IMR-90 (cell line): ENCODE measurements around the gene SLC29A3. TPM values are rescaled to one million over a fixed set of nuclear protein-coding genes. Genes with fewer than 3 reads are reported as not detected.

Experiments
- ATAC-seq: fragments of 200-7000 bp; cut with Tn5 transposase; 2 replicates; pipeline ENCODE4 v1.9.1; 2020; ENCODE audit warnings: low read depth, mild to moderate bottlenecking, moderate library complexity
- BruUV-seq: library from RNA; stranded (reverse); fragments of 400-500 nt; replicated peaks from 2 replicates; lab custom pipeline; 2021; lab: Mats Ljungman, UMichigan
- CTCF ChIA-PET: fragments of 300-600 bp; formaldehyde crosslinking; extraction: SDS; loops from one replicate; lab custom pipeline; 2021; ENCODE audit warnings: antibody characterized with exemption; lab: Yijun Ruan, JAX
- POLR2A ChIA-PET: fragments of 300-600 bp; sonication (Branson Sonifier 250); formaldehyde crosslinking; loops from one replicate; lab custom pipeline; 2022; ENCODE audit warnings: antibody characterized with exemption; ENCODE audit not compliant: unreplicated experiment; lab: Charles Lee
- DNase-seq: peaks from one replicate; pipeline ENCODE4 v3.0.0; 2013
- H2AFZ ChIP-seq: replicated peaks from 2 replicates; pipeline ENCODE3; 2013; ENCODE audit warnings: low read length, mild to moderate bottlenecking; ENCODE audit not compliant: poor library complexity
- H2AK5ac ChIP-seq: 2 replicates; pipeline ENCODE4 v1.6.1; 2013; ENCODE audit warnings: low read depth, low read length, inconsistent platforms
- H2AK9ac ChIP-seq: replicated peaks from 2 replicates; pipeline ENCODE3; 2013; ENCODE audit warnings: mild to moderate bottlenecking, low read depth, low read length, moderate library complexity; ENCODE audit not compliant: poor library complexity
- H2BK120ac ChIP-seq: 2 replicates; pipeline ENCODE4 v1.6.1; 2013; ENCODE audit warnings: low read depth, low read length, inconsistent platforms
- H2BK15ac ChIP-seq: 3 replicates; pipeline ENCODE4 v1.6.1; 2013; ENCODE audit warnings: low read depth, low read length, inconsistent platforms
- H2BK20ac ChIP-seq: 2 replicates; pipeline ENCODE4 v1.6.1; 2013; ENCODE audit warnings: low read depth, mild to moderate bottlenecking, inconsistent platforms, low read length, moderate library complexity
- H2BK5ac ChIP-seq: 2 replicates; pipeline ENCODE4 v1.6.1; 2013; ENCODE audit warnings: mild to moderate bottlenecking, low read depth, low read length, inconsistent platforms; ENCODE audit not compliant: poor library complexity, severe bottlenecking
- H3K14ac ChIP-seq: replicated peaks from 2 replicates; pipeline ENCODE4 v1.6.1; 2013; ENCODE audit warnings: low read depth, low read length, inconsistent platforms
- H3K18ac ChIP-seq: 2 replicates; pipeline ENCODE4 v1.6.1; 2013; ENCODE audit warnings: low read depth, low read length, control low read depth
- H3K23ac ChIP-seq: 2 replicates; pipeline ENCODE4 v1.6.1; 2013; ENCODE audit warnings: low read depth, low read length, inconsistent platforms
- H3K27ac ChIP-seq: 2 replicates; pipeline ENCODE4 v1.5.1; 2013; ENCODE audit warnings: mild to moderate bottlenecking, control low read depth, low read length; ENCODE audit not compliant: insufficient read depth
- H3K27me3 ChIP-seq: 2 replicates; pipeline ENCODE4 v1.6.1; 2013; ENCODE audit warnings: low read length; ENCODE audit not compliant: control insufficient read depth, insufficient read depth
- H3K36me3 ChIP-seq: 2 replicates; pipeline ENCODE4 v1.6.1; 2013; ENCODE audit warnings: low read length, mixed read lengths; ENCODE audit not compliant: control insufficient read depth, insufficient read depth
- H3K4ac ChIP-seq: 2 replicates; pipeline ENCODE4 v1.6.1; 2013; ENCODE audit warnings: low read depth, low read length, inconsistent platforms
- H3K4me1 ChIP-seq: 2 replicates; pipeline ENCODE4 v1.6.1; 2013; ENCODE audit warnings: low read length, mixed read lengths; ENCODE audit not compliant: control insufficient read depth, insufficient read depth
- H3K4me2 ChIP-seq: 2 replicates; pipeline ENCODE4 v1.6.1; 2013; ENCODE audit warnings: low read depth, mild to moderate bottlenecking, control low read depth, low read length, moderate library complexity
- H3K4me3 ChIP-seq: 2 replicates; pipeline ENCODE4 v1.5.1; 2013; ENCODE audit warnings: low read depth, mild to moderate bottlenecking, control low read depth, low read length, moderate library complexity; ENCODE audit not compliant: insufficient read depth
- H3K56ac ChIP-seq: 2 replicates; pipeline ENCODE4 v1.6.1; 2013; ENCODE audit warnings: low read length, inconsistent platforms; ENCODE audit not compliant: insufficient read depth; ENCODE audit errors: extremely low read depth
- H3K79me1 ChIP-seq, 2 experiments: 2 replicates each; pipeline ENCODE4 v1.6.1; 2013; ENCODE audit warnings: low read length in 2 of 2, inconsistent platforms in 1 of 2, low read depth in 1 of 2
- H3K9ac ChIP-seq: 2 replicates; pipeline ENCODE4 v1.6.1; 2013; ENCODE audit warnings: low read depth, low read length, control low read depth
- H3K9me1 ChIP-seq: 2 replicates; pipeline ENCODE4 v1.6.1; 2013; ENCODE audit warnings: low read length, inconsistent platforms; ENCODE audit not compliant: insufficient read depth
- H3K9me3 ChIP-seq: 2 replicates; pipeline ENCODE4 v1.6.1; 2013; ENCODE audit warnings: low read length; ENCODE audit not compliant: control insufficient read depth, insufficient read depth
- H4K20me1 ChIP-seq: 2 replicates; pipeline ENCODE4 v1.6.1; 2013; ENCODE audit warnings: low read length, inconsistent platforms; ENCODE audit not compliant: insufficient read depth
- H4K5ac ChIP-seq: 2 replicates; pipeline ENCODE4 v1.6.1; 2013; ENCODE audit warnings: mild to moderate bottlenecking, low read depth, low read length, control low read depth
- H4K8ac ChIP-seq, 2 experiments: 2 replicates each; pipeline ENCODE4 v1.6.1; 2013; ENCODE audit warnings: low read depth in 2 of 2, low read length in 2 of 2, control low read depth in 1 of 2, inconsistent platforms in 1 of 2
- H4K91ac ChIP-seq: 2 replicates; pipeline ENCODE4 v1.6.1; 2013; ENCODE audit warnings: low read depth, low read length, inconsistent platforms; ENCODE audit not compliant: insufficient read depth
- BHLHE40 ChIP-seq: fragments of 150-350 bp; IDR thresholded peaks from 2 replicates; pipeline ENCODE4 v1.6.1; 2016; ENCODE audit warnings: mild to moderate bottlenecking, low read depth, low read length
- MAFK ChIP-seq: IDR thresholded peaks from 2 replicates; pipeline ENCODE4 v1.6.1; 2012; ENCODE audit warnings: low read depth, low read length, improper control_type of control experiment
- MAZ ChIP-seq: IDR thresholded peaks from 2 replicates; pipeline ENCODE4 v1.6.1; 2012; ENCODE audit warnings: low read depth, mild to moderate bottlenecking, low read length, improper control_type of control experiment, moderate library complexity, borderline replicate concordance
- MXI1 ChIP-seq: IDR thresholded peaks from 2 replicates; pipeline ENCODE4 v1.6.1; 2012; ENCODE audit warnings: low read depth, mild to moderate bottlenecking, low read length, moderate library complexity, borderline replicate concordance
- SMC3 ChIP-seq: fragments of 150-350 bp; IDR thresholded peaks from 2 replicates; pipeline ENCODE4 v1.6.1; 2016; ENCODE audit warnings: low read depth, mild to moderate bottlenecking, antibody characterized with exemption, low read length, moderate library complexity
- WGBS, 2 experiments: methylation state at CpG; one replicate each; pipeline versions ENCODE4 v1.1.5 to v1.1.7; 2013; ENCODE audit warnings: missing lambda C conversion rate in 2 of 2; ENCODE audit not compliant: insufficient read length in 1 of 2; ENCODE audit errors: extremely low coverage in 2 of 2; 5-methylcytosine and 5-hydroxymethylcytosine counted together
- dilution Hi-C: fragments of 300-500 bp; cut with HindIII; formaldehyde crosslinking; loops from one replicate; pipeline ENCODE4 v1.14.3; 2018; ENCODE audit warnings: low sequenced_read_pairs; ENCODE audit not compliant: unreplicated experiment
- in situ Hi-C: fragments of 300-500 bp; cut with MboI; formaldehyde crosslinking; loops from 3 replicates; pipeline ENCODE4 v1.14.3; 2019; ENCODE audit warnings: low sequenced_read_pairs, inconsistent platforms, mixed read lengths
- intact Hi-C: fragments of 100-400 bp; cut with micrococcal nuclease; formaldehyde crosslinking; loops from 2 replicates; pipeline ENCODE4 v1.10.0; 2022
- polyA plus RNA-seq, 3 experiments: library from polyadenylated mRNA; depleted of rRNA; stranded (reverse); fragments of >200 nt; gene quantifications; 2 replicates each; pipeline ENCODE4 v1.2.3, GENCODE V29; 2012; ENCODE audit warnings: low replicate concordance in 1 of 3
- total RNA-seq: library from RNA; depleted of rRNA; stranded (reverse); fragments of >200 nt; gene quantifications from 2 replicates; pipeline ENCODE4 v1.2.3, GENCODE V29; 2012
- TF ChIP-seq, protein P1 (sequence below): fragments of 150-350 bp; IDR thresholded peaks from 2 replicates; pipeline ENCODE4 v1.6.1; 2016; ENCODE audit warnings: low read depth, mild to moderate bottlenecking, low read length, moderate library complexity, borderline replicate concordance
- TF ChIP-seq, protein P2 (sequence below): conservative IDR thresholded peaks from 2 replicates; pipeline ENCODE4 v1.5.1; 2012; ENCODE audit warnings: mild to moderate bottlenecking, low read depth, low read length, improper control_type of control experiment

The SLC29A3 gene
- total and polyA plus RNA-seq, 2 of the 4 experiments (the other 2 are of a cell fraction): 0.72 to 3.0 TPM

DNA sequence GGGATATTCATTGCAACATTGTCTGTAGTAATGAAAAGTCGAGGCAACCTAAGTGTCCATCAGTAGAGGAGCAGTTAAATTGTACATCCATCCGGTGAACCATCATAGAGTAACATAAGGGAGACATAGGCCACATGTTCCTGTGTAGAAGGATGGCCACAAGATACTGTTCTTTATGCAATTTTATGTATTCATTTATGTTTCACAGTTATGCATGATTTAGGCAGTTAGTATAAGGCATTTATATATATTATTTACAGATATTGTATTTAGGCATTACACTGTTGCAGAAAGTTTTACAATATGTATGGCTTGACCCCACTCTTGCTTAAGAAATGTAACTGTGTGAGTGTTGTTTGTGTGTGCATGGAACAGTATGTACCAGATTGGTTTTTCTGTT, 41.7 kb downstream of the SLC29A3 start:
- H2BK120ac ChIP-seq: no peak overlapping the region
- H2BK20ac ChIP-seq: no peak overlapping the region
- no peak overlapping the region for H2AK9ac ChIP-seq
- H3K23ac ChIP-seq: no peak overlapping the region
- H4K5ac ChIP-seq: no peak overlapping the region
- WGBS, 2 experiments: 100% methylated on average over 1 of the region's 2 CpGs; no CpG with 5 or more reads in 1 of the 2 experiments
- intact Hi-C loops (no loop called here), in situ Hi-C loops (no loop called here), dilution Hi-C loops (no loop called here)
- no TSS peak for BruUV-seq
- H2BK5ac ChIP-seq: no peak overlapping the region
- H3K79me1 ChIP-seq: no peaks in the 10 kb centered on the region
- H3K14ac ChIP-seq: no peak overlapping the region
- no peak overlapping the region for H2AFZ ChIP-seq
- H3K4ac ChIP-seq: no peak overlapping the region
- H3K9me3 ChIP-seq: no peaks in the 10 kb centered on the region
- ATAC-seq (no peak), DNase-seq (no peak)
- no peak overlapping the region for H3K56ac ChIP-seq
- no peaks in the 10 kb centered on the region for H4K20me1 ChIP-seq
- H3K4me2 ChIP-seq: no peak overlapping the region
- no peaks in the 10 kb centered on the region for H3K9me1 ChIP-seq
- no peak overlapping the region for H3K18ac ChIP-seq
- TF ChIP-seq BHLHE40: no peak
- TF ChIP-seq MAFK: no peak
- no peak for TF ChIP-seq MXI1
- TF ChIP-seq MAZ: no peak
- TF ChIP-seq, protein P1, sequence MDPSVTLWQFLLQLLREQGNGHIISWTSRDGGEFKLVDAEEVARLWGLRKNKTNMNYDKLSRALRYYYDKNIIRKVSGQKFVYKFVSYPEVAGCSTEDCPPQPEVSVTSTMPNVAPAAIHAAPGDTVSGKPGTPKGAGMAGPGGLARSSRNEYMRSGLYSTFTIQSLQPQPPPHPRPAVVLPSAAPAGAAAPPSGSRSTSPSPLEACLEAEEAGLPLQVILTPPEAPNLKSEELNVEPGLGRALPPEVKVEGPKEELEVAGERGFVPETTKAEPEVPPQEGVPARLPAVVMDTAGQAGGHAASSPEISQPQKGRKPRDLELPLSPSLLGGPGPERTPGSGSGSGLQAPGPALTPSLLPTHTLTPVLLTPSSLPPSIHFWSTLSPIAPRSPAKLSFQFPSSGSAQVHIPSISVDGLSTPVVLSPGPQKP: no peak
- no peak for TF ChIP-seq SMC3
- TF ChIP-seq, protein P2, sequence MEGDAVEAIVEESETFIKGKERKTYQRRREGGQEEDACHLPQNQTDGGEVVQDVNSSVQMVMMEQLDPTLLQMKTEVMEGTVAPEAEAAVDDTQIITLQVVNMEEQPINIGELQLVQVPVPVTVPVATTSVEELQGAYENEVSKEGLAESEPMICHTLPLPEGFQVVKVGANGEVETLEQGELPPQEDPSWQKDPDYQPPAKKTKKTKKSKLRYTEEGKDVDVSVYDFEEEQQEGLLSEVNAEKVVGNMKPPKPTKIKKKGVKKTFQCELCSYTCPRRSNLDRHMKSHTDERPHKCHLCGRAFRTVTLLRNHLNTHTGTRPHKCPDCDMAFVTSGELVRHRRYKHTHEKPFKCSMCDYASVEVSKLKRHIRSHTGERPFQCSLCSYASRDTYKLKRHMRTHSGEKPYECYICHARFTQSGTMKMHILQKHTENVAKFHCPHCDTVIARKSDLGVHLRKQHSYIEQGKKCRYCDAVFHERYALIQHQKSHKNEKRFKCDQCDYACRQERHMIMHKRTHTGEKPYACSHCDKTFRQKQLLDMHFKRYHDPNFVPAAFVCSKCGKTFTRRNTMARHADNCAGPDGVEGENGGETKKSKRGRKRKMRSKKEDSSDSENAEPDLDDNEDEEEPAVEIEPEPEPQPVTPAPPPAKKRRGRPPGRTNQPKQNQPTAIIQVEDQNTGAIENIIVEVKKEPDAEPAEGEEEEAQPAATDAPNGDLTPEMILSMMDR: no peak
- no peak overlapping the region for H3K9ac ChIP-seq
- no peak overlapping the region for H4K91ac ChIP-seq
- no peak overlapping the region for H2AK5ac ChIP-seq
- ChIA-PET POLR2A (no interaction called here), CTCF (no interaction called here)
- no peak overlapping the region for H2BK15ac ChIP-seq
- H3K27ac ChIP-seq: no peak overlapping the region
- peaks cover 2% of the 10 kb centered on the region for H3K4me1 ChIP-seq
- H4K8ac ChIP-seq: no peak overlapping the region
- no peak overlapping the region for H3K4me3 ChIP-seq
- no peaks in the 10 kb centered on the region for H3K27me3 ChIP-seq
- peaks cover 2% of the 10 kb centered on the region for H3K36me3 ChIP-seq
